Measurements from ENCODE around the gene HAL. TPM values are rescaled to one million over a fixed set of nuclear protein-coding genes. Genes with fewer than 3 reads are reported as not detected.

Gene HAL
- total and polyA plus RNA-seq, 2 of the 13 experiments (the other 11 are each of a cell fraction or from before 2014, with no cell fraction given): 0.89 to 37.8 TPM

- in situ Hi-C loops (cut with HindIII; ENCODE audit: extremely low pct_ligation_motif_present, low pct_unique_long_range_greater_than_20kb): no loop called here
- Histone ChIP-seq H4K20me1 (ENCODE audit: insufficient read depth, low read length) (no peaks in the 10 kb centered on the region), H3K4me2 (ENCODE audit: low read depth, low read length) (peak overlapping the region; percentile 52), H3K4me3 (replicated peaks in 1 of 3; ENCODE audit: insufficient read depth in 1 of 3, low read depth in 2 of 3, low read length in 3 of 3) (peak overlapping the region in 2 of 3 experiments; percentile 1 to 37; a peak in 2 of 6 replicates), H3K4me1 (ENCODE audit: insufficient read depth, low read length) (peaks cover 53% of the 10 kb centered on the region), H3K9ac (ENCODE audit: insufficient read depth, low read depth, low read length) (no peak overlapping the region; the same call in 1 of the 2 replicates), H3K36me3 (replicated peaks in 1 of 2; ENCODE audit: control insufficient read depth in 1 of 2, insufficient read depth in 2 of 2, low read length in 2 of 2) (no peaks in the 10 kb centered on the region), H2AFZ (ENCODE audit: low read length) (no peak overlapping the region), H3K27ac (ENCODE audit: extremely low read length, insufficient read depth, low read length) (peak overlapping the region; percentile 74), H3K9me3 (ENCODE audit: low read length) (no peaks in the 10 kb centered on the region), H3K79me2 (ENCODE audit: insufficient read depth, low read length) (peaks cover 3% of the 10 kb centered on the region), H3K27me3 (ENCODE audit: control insufficient read depth in 1 of 2, insufficient read depth in 2 of 2, low read length in 2 of 2) (no peaks in the 10 kb centered on the region)
- POLR2A ChIA-PET: interaction anchor here (1.5 kb wide), 1 partner anchor 27 kb away, joined by 3 read pairs; no protein-coding TSS in a partner anchor
- 3% methylated on average over 4 of the region's 4 CpGs for WGBS (ENCODE audit: low lambda C conversion rate)
- peak; percentile 98 for ATAC-seq
- CTCF ChIA-PET (ENCODE audit: low intra/inter-chr PET ratio, low total read pairs): no interaction called here
- no TSS peak for BruUV-seq (replicated peaks)
- FAIRE-seq: peak; percentile 82
- intact Hi-C loops (cut with micrococcal nuclease; ENCODE audit: unreplicated experiment): loop anchor here (10.0 kb wide), 1 partner anchor 125 kb away; no protein-coding TSS in a partner anchor
- DNase-seq (ENCODE audit: low spot score): peak; percentile 94
- no peak for TF ChIP-seq MTF2 (CRISPR knock-in tag; IDR thresholded peaks at IDR 0.05; ENCODE audit: borderline replicate concordance)
- no peak for TF ChIP-seq POLR2G (IDR thresholded peaks at IDR 0.05; ENCODE audit: low read depth, low read length)
- peak; percentile 74; the same call in 1 of the 2 replicates for TF ChIP-seq ZNF362 (CRISPR knock-in tag; IDR thresholded peaks at IDR 0.05; ENCODE audit: borderline replicate concordance)
- TF ChIP-seq ELF3 (CRISPR knock-in tag; IDR thresholded peaks at IDR 0.05): peak; percentile 68
- TF ChIP-seq TP53 (CRISPR knock-in tag; conservative IDR thresholded peaks at IDR 0.05): no peak
- no peak for TF ChIP-seq ASH2L (IDR thresholded peaks at IDR 0.05; ENCODE audit: insufficient read length, low read depth, low read length)
- TF ChIP-seq SIN3A (IDR thresholded peaks at IDR 0.05; ENCODE audit: borderline replicate concordance, low read depth, low read length): no peak
- peak; percentile 90; the same call in 1 of the 2 replicates for TF ChIP-seq THRA (CRISPR knock-in tag; IDR thresholded peaks at IDR 0.05; ENCODE audit: borderline replicate concordance)
- no peak for TF ChIP-seq FOXP1 (IDR thresholded peaks at IDR 0.05)
- peak; percentile 95 for TF ChIP-seq FOXP1 (CRISPR knock-in tag; IDR thresholded peaks at IDR 0.05)
- no peak for TF ChIP-seq SAFB2 (CRISPR knock-in tag; IDR thresholded peaks at IDR 0.05; ENCODE audit: borderline replicate concordance, low read depth)
- 0 out of 2 replicates have a peak, but pooled peaks have one; percentile 29 for TF ChIP-seq ZSCAN29 (CRISPR knock-in tag; conservative IDR thresholded peaks at IDR 0.05)
- no peak for TF ChIP-seq RBFOX2 (IDR thresholded peaks at IDR 0.05; ENCODE audit: low read depth, low read length)
- no peak for TF ChIP-seq MTA1 (CRISPR knock-in tag; IDR thresholded peaks at IDR 0.05; ENCODE audit: borderline replicate concordance)
- TF ChIP-seq CREB1 (IDR thresholded peaks at IDR 0.05): no peak
- TF ChIP-seq CREB1 (CRISPR knock-in tag; IDR thresholded peaks at IDR 0.05): 0 out of 2 replicates have a peak, but pooled peaks have one; percentile 31
- TF ChIP-seq, protein P1, sequence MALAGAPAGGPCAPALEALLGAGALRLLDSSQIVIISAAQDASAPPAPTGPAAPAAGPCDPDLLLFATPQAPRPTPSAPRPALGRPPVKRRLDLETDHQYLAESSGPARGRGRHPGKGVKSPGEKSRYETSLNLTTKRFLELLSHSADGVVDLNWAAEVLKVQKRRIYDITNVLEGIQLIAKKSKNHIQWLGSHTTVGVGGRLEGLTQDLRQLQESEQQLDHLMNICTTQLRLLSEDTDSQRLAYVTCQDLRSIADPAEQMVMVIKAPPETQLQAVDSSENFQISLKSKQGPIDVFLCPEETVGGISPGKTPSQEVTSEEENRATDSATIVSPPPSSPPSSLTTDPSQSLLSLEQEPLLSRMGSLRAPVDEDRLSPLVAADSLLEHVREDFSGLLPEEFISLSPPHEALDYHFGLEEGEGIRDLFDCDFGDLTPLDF (CRISPR knock-in tag; IDR thresholded peaks at IDR 0.05): no peak
- peak; percentile 92 for TF ChIP-seq HNF4A (CRISPR knock-in tag; IDR thresholded peaks at IDR 0.05)
- no peak for TF ChIP-seq RELA (CRISPR knock-in tag; IDR thresholded peaks at IDR 0.05)
- no peak for TF ChIP-seq ZC3H4 (CRISPR knock-in tag; IDR thresholded peaks at IDR 0.05; ENCODE audit: borderline replicate concordance)
These were observed 46.5 kb downstream of the HAL start for GRCh38 chr12:95949477-95950206.
